NOMO-1 (cell line): ENCODE data around the gene MTM1.

Experiments used
- DNase-seq, 2 experiments: peaks; one replicate each; lab custom pipeline; 2025; ENCODE audit not compliant: unreplicated experiment in 2 of 2; lab: John Stamatoyannopoulos, UW

The MTM1 gene

GRCh38 chrX:150649096-150649870 is 80.9 kb downstream of the MTM1 start:
- DNase-seq, result no peak

- DNase-seq, result no peak
Measured at GRCh38 chrX:150651906-150652305, 83.5 kb downstream of the MTM1 start.

- DNase-seq, result no peak
Measured at GRCh38 chrX:150655788-150656187, 87.4 kb downstream of the MTM1 start.

- DNase-seq, result no peak
Measured at GRCh38 chrX:150663073-150663472, 94.7 kb downstream of the MTM1 start.

- DNase-seq, result no peak
Measured at GRCh38 chrX:150664290-150664689, 95.9 kb downstream of the MTM1 start.

- no peak for DNase-seq
Measured at GRCh38 chrX:150676221-150676620, 107.8 kb downstream of the MTM1 start.

GRCh38 chrX:150680974-150681373 is 112.6 kb downstream of the MTM1 start:
- DNase-seq, result no peak

- no peak for DNase-seq
Measured at GRCh38 chrX:150683112-150683511, 114.7 kb downstream of the MTM1 start.

- peak in 1 of 2 experiments; percentile 27 for DNase-seq
Measured at GRCh38 chrX:150683536-150684146, 115.2 kb downstream of the MTM1 start.

GRCh38 chrX:150688911-150689451 is 120.6 kb downstream of the MTM1 start:
- DNase-seq, result no peak

- no peak for DNase-seq
Measured at GRCh38 chrX:150690126-150690525, 121.7 kb downstream of the MTM1 start.

GRCh38 chrX:150692296-150692695 is 123.9 kb downstream of the MTM1 start:
- DNase-seq, result no peak

- DNase-seq, result no peak
Measured at GRCh38 chrX:150692831-150693724, 124.7 kb downstream of the MTM1 start, which contains the start of gene MTMR1. Gene MTMR1 (plus strand): TSS chrX:150693396. CDS start chrX:150693531, 135 bp downstream.

- peak in 1 of 2 experiments; percentile 23 for DNase-seq
Measured at GRCh38 chrX:150693725-150694574, 125.5 kb downstream of the MTM1 start.

GRCh38 chrX:150694738-150695410 is 126.5 kb downstream of the MTM1 start:
- DNase-seq, result peak in 1 of 2 experiments; percentile 16

GRCh38 chrX:150696331-150696730 is 127.9 kb downstream of the MTM1 start:
- DNase-seq, result peak in 1 of 2 experiments; percentile 32

GRCh38 chrX:150696866-150697265 is 128.4 kb downstream of the MTM1 start:
- peak in 1 of 2 experiments; percentile 47 for DNase-seq

- no peak for DNase-seq
Measured at GRCh38 chrX:150697641-150698040, 129.2 kb downstream of the MTM1 start.

- DNase-seq, result no peak
Measured at GRCh38 chrX:150698981-150699380, 130.6 kb downstream of the MTM1 start.
